ENCODE data around the gene GSTP1. TPM values are rescaled to one million over a fixed set of nuclear protein-coding genes. Genes with fewer than 3 reads are reported as not detected.
"Not testable (repeated sequence)": the region's sequence is repeated elsewhere in the genome, so short reads cannot be mapped to it uniquely, and the experiment has no call there.

GSTP1 gene
- total RNA-seq, 2 experiments from 2014 or later, result 452 to 465 TPM

- H3K27ac Mint-ChIP-seq, result not testable (repeated sequence)
Measured at GRCh38 chr11:67626131-67626833, 42.7 kb downstream of the GSTP1 start.

GRCh38 chr11:67626970-67627369, 43.4 kb downstream of the GSTP1 start:
- H3K9me3 Mint-ChIP-seq, result no peaks in the 10 kb centered on the region
- no peak for DNase-seq
- H3K36me3 Mint-ChIP-seq, result peaks cover 2% of the 10 kb centered on the region
- no peak overlapping the region for H3K27ac Mint-ChIP-seq
- H3K4me1 Mint-ChIP-seq, result peaks cover 6% of the 10 kb centered on the region
- no peaks in the 10 kb centered on the region for H3K27me3 Mint-ChIP-seq
- no peak overlapping the region for H3K4me3 Mint-ChIP-seq

More at GRCh38 chr11:67626131-67626833, 42.7 kb downstream of the GSTP1 start:
- H3K4me1 Mint-ChIP-seq, H3K9me3 Mint-ChIP-seq, H3K36me3 Mint-ChIP-seq, DNase-seq, H3K27me3 Mint-ChIP-seq, H3K4me3 Mint-ChIP-seq: not testable (repeated sequence)

GRCh38 chr11:67627441-67627811, 43.8 kb downstream of the GSTP1 start:
- peaks cover 6% of the 10 kb centered on the region for H3K4me1 Mint-ChIP-seq
- H3K27ac Mint-ChIP-seq, result no peak overlapping the region
- no peaks in the 10 kb centered on the region for H3K27me3 Mint-ChIP-seq

GRCh38 chr11:67627812-67628624, 44.4 kb downstream of the GSTP1 start:
- H3K27ac Mint-ChIP-seq, result no peak overlapping the region

More at GRCh38 chr11:67627441-67627811, 43.8 kb downstream of the GSTP1 start:
- H3K9me3 Mint-ChIP-seq, result no peaks in the 10 kb centered on the region
- H3K4me3 Mint-ChIP-seq, result no peak overlapping the region
- peaks cover 2% of the 10 kb centered on the region for H3K36me3 Mint-ChIP-seq
- no peak for DNase-seq

GRCh38 chr11:67628710-67629385, 45.2 kb downstream of the GSTP1 start:
- H3K36me3 Mint-ChIP-seq, result peaks cover 2% of the 10 kb centered on the region
- no peaks in the 10 kb centered on the region for H3K27me3 Mint-ChIP-seq
- H3K4me3 Mint-ChIP-seq, result peak overlapping the region; percentile 67
- H3K27ac Mint-ChIP-seq, result no peak overlapping the region
- no peaks in the 10 kb centered on the region for H3K9me3 Mint-ChIP-seq
- H3K4me1 Mint-ChIP-seq, result peaks cover 6% of the 10 kb centered on the region
- no peak for DNase-seq

More at GRCh38 chr11:67627812-67628624, 44.4 kb downstream of the GSTP1 start:
- no peak for DNase-seq
- H3K27me3 Mint-ChIP-seq, result no peaks in the 10 kb centered on the region
- peaks cover 6% of the 10 kb centered on the region for H3K4me1 Mint-ChIP-seq
- peaks cover 2% of the 10 kb centered on the region for H3K36me3 Mint-ChIP-seq
- peak overlapping the region; percentile 14 for H3K4me3 Mint-ChIP-seq
- H3K9me3 Mint-ChIP-seq, result no peaks in the 10 kb centered on the region

GRCh38 chr11:67629386-67630227, 46.0 kb downstream of the GSTP1 start, which contains the start of gene NUDT8:
Gene NUDT8 (minus strand): TSS chr11:67629937. CDS start chr11:67629911, 26 bp downstream.
- peak; percentile 90 for DNase-seq
- H3K4me3 Mint-ChIP-seq, result peak within 1 kb of the TSS; percentile 86
- peak within 1 kb of the TSS; percentile 85 for H3K27ac Mint-ChIP-seq
- H3K27me3 Mint-ChIP-seq, result no peaks in the 10 kb centered on the region
- H3K36me3 Mint-ChIP-seq, result peaks cover 2% of the 10 kb centered on the region
- no peaks in the 10 kb centered on the region for H3K9me3 Mint-ChIP-seq
- peaks cover 6% of the 10 kb centered on the region for H3K4me1 Mint-ChIP-seq

- peak overlapping the region; percentile 86 for H3K4me3 Mint-ChIP-seq
- H3K36me3 Mint-ChIP-seq, result peaks cover 2% of the 10 kb centered on the region
- no peaks in the 10 kb centered on the region for H3K9me3 Mint-ChIP-seq
- H3K27me3 Mint-ChIP-seq, result no peaks in the 10 kb centered on the region
- DNase-seq, result peak; percentile 97
- peaks cover 6% of the 10 kb centered on the region for H3K4me1 Mint-ChIP-seq
- H3K27ac Mint-ChIP-seq, result peak overlapping the region; percentile 85
Measured at GRCh38 chr11:67630228-67630942, 46.8 kb downstream of the GSTP1 start.

GRCh38 chr11:67630943-67631331, 47.3 kb downstream of the GSTP1 start:
- Mint-ChIP-seq H3K36me3 (peaks cover 2% of the 10 kb centered on the region), H3K27ac (peak overlapping the region; percentile 74), H3K9me3 (no peaks in the 10 kb centered on the region), H3K4me1 (peaks cover 6% of the 10 kb centered on the region), H3K4me3 (peak overlapping the region; percentile 86), H3K27me3 (no peaks in the 10 kb centered on the region)
- no peak for DNase-seq

GRCh38 chr11:67631411-67631810, 47.8 kb downstream of the GSTP1 start:
- Mint-ChIP-seq H3K4me1 (peaks cover 6% of the 10 kb centered on the region), H3K27me3 (no peaks in the 10 kb centered on the region)

GRCh38 chr11:67631853-67632174, 48.2 kb downstream of the GSTP1 start:
- DNase-seq, result no peak
- H3K27ac Mint-ChIP-seq, result no peak overlapping the region
- no peaks in the 10 kb centered on the region for H3K9me3 Mint-ChIP-seq
- peak overlapping the region; percentile 9 for H3K4me3 Mint-ChIP-seq
- H3K4me1 Mint-ChIP-seq, result peaks cover 7% of the 10 kb centered on the region
- peaks cover 2% of the 10 kb centered on the region for H3K36me3 Mint-ChIP-seq
- H3K27me3 Mint-ChIP-seq, result no peaks in the 10 kb centered on the region

More at GRCh38 chr11:67631411-67631810, 47.8 kb downstream of the GSTP1 start:
- DNase-seq, result no peak
- Mint-ChIP-seq H3K4me3 (no peak overlapping the region), H3K9me3 (no peaks in the 10 kb centered on the region), H3K27ac (no peak overlapping the region), H3K36me3 (peaks cover 2% of the 10 kb centered on the region)

GRCh38 chr11:67632175-67632981, 48.8 kb downstream of the GSTP1 start:
- Mint-ChIP-seq H3K4me1 (peaks cover 8% of the 10 kb centered on the region), H3K27me3 (no peaks in the 10 kb centered on the region), H3K27ac (no peak overlapping the region), H3K9me3 (no peaks in the 10 kb centered on the region), H3K36me3 (peaks cover 2% of the 10 kb centered on the region), H3K4me3 (peak overlapping the region; percentile 9)
- DNase-seq, result no peak

- Mint-ChIP-seq H3K9me3 (no peaks in the 10 kb centered on the region), H3K36me3 (no peaks in the 10 kb centered on the region), H3K4me1 (peaks cover 8% of the 10 kb centered on the region), H3K27me3 (no peaks in the 10 kb centered on the region), H3K4me3 (no peak overlapping the region), H3K27ac (no peak overlapping the region)
- DNase-seq, result no peak
Measured at GRCh38 chr11:67632982-67633755, 49.6 kb downstream of the GSTP1 start.
